Activated CD4-positive, alpha-beta T cell treated with anti-CD3 and anti-CD28 coated beads, Interleukin-2, amount 50 U/mL, for 16 hours (primary cell): ENCODE measurements around the gene CADM3.

Experiments
- DNase-seq: peaks from one replicate; pipeline ENCODE4 v3.0.0-alpha.2; 2020

The CADM3 gene

DNA sequence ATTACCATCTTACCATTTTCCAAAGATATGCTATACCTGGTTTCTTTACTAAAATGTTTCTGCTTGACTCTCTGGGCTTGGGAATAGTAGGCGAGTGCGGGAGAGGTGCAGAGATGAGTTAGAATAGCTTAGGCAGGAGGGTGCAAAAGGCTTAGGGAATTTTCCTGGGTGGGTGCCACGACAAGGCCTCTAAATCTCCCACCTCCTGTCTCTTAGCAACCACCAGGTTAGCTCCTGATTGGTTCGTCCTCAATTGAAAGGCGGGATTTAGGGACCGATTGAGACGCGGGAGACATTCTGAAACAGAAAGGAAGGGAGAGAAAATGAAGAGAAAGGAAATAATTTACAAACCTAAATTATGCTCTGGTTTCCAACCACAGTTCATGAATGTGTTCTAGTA, 36.4 kb downstream of the CADM3 start:
- no peak for DNase-seq

DNA sequence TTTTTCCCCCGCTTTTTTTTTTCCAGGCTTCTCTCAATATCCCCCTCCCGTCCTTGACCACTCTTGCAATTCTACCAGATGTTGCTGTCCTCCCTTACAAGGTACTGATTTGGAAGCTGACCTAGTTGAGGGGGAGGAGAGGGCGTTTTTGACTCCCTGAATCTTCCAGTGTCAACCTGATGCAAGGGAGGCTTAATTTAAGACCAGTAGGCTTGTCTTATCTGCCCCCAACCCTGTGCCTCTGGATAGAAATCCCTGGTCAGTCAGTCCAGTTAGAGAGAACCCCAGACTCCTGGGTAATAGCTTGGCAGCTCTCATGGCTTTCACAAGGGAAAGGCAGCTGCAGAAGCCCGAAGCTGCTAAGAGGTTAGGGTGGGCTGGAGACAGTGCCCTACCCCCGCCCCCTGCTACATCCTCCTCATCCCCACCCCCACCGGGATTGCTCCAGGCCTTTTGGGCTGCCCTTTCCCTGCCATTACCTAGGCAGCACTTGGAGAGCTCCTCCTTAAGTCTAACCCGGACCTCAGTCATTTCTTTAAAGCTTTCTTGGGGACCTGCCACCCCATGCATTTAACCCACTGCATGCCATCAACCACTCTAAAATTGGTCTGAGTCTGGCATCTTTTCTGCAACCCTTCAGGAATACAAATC, 36.9 kb downstream of the CADM3 start:
- no peak for DNase-seq

DNA sequence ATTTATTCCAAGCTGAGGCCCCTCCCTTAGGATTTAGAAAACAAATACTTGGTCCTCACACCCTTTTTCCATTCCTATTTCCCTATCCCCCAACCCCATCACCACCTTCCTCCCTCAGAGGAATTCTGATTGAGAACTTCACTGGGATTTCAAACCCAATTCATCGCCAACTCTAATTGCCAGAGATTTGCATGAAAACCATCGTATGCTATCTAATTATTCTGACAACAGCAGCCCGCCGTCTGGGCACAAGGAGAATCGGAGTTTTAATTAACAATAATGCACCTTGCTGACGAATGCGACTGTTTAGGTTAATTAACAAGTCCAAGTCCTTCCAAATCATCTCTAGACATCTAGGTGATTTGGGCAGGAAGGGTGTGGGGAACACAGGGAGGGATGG, 37.6 kb downstream of the CADM3 start:
- no peak for DNase-seq

DNA sequence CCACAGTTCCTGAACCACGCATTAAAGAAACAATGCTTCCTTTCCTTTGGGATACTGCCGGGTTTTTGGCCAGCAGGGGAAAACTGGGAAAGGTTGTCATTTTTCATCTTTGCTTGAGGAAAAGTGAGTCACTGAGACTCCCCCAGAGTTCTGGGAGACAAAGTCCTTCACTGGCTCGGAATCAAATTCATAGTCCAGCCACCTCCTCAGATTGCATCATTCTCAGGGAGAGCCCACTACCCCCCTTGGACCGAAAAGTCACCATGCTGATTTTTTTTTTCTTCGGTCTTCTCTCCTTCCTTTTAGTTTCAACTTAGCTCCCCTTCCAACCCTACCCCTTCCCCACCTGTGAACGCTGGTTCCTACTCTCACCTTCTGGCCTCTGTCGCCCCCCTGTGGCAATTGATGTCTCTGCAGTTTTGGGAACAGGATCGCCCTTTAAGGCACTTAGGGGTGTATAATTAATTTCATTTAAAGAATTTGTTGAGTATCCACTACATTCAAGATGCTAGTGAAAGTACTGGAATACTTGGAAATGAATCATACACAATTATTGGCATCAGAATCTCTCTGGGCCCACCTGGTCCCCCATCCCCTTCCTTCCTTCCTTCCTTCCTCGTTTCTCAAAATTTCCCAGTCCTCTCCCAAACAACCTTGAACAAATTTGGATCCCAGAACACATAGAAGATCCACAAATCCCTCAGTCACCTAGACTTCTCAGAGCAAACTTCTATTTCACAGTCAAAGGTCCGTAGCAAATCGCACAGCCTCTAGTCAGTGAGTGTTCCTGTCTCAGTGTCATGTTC, 40.1 kb downstream of the CADM3 start:
- DNase-seq = peak; percentile 57

DNA sequence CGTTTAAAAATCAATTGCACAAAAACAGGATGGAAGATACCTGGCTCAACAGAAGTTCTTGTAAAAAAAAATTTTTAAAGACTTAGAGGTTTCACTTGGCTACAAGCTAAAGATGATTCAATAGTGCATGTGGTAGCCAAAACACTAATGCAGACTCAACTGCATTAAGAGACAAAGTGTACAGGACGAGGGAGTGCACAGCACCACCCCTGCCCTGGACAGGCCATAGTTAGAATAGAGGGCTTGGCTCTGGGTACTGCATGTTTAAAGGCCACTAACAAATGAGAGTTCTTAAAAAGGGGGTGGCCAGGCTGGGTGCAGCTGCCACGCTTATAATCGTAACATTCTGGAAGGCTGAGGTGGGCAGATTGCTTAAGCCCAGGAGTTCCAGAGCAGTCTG, 41.2 kb downstream of the CADM3 start:
- DNase-seq = no peak

DNA sequence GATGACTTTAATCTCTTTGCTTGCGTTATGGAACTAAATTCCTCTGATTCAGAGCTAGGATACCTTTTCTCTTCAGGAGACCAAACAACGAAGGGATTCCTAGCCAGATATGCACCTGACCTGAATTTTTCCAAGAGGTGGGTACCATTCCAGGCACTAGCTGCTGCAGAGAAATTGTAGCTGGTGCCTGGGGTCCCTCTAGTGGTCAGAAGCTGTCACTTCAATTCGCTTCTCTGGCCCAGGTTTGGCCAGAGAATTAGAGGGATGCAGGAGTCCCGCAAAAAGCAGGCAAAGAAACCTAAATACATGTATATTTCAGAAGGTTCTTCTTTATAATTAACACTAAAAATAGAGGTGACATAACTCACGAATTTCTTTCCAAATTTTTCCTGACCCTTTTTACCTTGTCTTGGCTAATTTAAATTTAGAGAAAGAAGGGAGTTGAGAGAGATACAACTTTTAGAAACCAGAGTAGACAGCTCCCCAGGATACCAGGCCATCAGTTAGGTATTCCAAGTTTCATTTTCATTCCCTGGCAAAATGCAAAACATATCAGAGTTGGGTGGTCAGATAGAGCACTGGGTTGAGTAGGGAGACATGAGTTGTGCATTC, 42.8 kb downstream of the CADM3 start:
- peak; percentile 45 for DNase-seq

DNA sequence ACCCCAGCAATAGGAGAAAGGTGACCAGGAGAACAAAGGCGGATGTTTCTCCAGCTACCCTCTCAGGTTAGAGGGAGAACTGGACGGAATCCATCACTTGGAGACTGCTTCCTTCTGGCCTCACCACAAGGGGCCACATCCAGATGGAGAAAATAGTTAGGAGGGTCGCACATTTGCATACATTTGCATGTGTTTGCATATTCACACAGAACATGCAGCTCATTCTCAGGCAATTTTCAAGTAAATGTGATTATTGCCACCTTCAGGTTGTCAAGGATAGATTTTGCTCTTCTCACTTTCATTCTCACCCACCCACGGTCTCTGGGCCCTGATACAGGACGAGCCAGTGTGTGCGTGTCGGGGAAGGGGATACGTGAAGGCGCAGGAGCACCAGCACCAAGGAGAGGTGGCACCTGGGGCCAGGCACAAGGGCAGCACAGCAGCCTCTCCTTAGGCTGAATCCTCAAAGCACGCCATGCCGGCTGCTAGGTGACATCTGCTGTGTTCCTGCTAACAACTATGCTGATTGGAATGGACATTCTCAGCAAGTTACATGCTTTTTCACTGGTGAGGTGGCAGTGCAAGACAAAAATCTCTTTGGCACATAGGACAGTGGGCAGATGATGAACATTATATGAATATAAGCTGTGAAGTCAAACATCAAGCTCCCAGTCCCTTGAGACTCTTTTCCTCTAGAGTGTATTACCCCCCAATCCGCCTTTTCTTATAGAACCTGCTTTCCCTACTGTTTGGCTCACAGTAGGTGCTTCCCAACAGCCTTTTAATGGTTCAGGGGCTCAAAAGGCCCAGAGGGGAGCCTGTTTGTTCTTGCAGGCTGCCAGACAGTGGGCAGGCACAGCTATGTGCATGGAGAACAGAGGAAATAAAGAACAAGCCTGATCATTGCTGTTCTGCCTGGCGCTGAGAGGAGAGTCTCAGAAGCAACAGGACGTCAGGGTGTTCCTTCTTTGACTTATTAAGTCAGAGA, 47.5 kb downstream of the CADM3 start:
- no peak for DNase-seq

DNA sequence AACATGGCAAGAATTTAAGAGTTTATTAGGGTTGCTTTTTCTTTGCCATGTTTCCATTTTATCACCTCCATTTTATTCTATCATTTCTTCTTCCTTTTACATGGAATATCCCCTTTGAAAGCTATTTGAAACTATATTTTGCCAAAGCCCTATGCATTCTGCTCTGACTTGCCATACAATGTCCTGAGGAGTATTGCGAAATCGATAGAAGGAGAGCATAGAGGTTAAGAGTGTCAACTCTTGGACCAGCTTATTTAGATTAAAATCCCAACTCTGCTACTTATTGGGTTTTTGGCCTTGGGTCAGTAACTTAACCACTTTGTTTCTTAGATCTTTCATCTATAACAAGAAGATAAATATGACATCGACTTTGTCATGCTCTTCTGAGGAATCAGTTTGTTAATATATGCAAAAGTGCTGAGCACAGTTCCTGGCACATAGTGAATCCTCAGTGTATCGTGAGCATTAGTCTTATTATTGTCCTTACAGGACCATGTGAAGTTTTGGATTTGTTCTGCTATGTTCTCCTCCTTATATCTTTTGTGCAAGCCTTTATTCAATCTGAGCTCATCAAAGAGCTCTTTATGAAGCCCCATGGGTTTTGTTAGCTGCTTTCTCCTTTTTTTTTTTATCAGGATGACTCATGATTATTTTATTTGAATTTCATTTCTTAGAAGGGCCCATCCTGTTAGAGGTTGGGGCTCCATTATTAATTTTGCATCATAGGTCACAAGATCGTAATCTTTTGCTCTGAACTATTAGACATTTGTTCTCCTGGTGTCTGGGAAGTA, 50.9 kb downstream of the CADM3 start:
- DNase-seq = no peak

DNA sequence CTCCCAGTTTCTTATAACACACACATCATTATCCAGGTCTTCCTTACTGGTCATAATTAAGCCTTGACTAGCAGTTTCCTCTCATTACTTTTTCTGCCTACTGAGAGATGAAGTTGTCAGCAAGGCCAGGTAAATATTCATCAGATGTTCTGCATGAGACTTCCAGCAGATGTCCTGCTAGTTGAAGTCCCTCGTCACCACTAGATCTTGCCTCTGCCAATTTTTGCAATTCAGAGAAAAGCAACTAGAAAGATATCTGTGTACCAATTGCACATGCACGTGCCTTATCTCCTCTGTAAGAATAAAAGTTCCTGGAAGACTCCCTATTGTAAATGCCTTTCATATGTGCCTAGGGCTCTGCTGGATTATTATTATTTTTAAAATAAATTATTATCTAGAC, 51.6 kb downstream of the CADM3 start:
- DNase-seq = no peak

DNA sequence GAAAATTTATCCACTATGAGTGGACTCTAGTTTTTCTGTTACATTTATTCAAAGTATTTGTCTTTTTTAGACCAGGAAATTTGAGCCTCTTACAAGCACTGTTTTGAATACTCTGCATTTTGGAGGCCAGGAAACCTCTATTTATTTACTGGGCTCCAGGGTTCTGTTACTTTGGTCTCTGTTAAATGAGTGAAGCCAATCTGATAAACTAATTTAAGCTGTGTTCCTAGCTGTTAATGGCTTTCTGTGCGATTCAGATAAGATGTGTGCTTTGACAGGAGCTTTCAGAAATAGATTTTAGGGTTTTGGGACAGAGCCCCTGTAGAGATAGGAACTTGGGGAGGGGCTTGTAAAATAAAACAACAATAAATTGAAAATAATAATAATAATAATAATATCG, 57.1 kb downstream of the CADM3 start:
- no peak for DNase-seq

DNA sequence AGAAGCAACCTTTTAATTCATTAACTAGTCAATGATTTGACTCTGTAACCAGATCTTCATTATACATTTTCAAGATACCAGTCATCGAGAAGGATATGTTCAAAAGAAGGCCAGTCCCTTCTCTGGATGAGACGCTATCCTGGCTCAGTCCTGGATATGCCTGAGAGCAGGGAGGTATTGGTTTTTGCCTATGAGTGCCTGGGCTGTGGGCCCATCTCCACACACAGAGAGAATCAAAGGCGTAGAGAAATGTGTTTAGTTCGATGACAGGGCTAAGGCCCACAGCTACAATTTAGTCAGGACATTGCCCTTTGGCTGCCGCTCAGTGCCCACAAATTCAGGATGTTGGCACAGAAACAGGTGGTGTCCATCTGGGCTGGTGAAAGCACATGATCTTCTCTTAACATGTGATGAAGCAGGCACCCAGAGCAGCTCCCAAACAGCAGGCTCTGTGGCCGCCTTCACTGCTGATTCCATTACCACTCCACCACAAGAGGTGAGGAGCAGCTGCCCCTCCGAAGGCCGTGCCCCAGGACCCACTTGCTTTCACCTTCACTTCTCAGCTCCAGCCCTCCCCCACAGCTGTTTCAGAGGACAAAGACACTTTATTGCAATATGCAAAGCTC, 58.0 kb downstream of the CADM3 start:
- DNase-seq = no peak

DNA sequence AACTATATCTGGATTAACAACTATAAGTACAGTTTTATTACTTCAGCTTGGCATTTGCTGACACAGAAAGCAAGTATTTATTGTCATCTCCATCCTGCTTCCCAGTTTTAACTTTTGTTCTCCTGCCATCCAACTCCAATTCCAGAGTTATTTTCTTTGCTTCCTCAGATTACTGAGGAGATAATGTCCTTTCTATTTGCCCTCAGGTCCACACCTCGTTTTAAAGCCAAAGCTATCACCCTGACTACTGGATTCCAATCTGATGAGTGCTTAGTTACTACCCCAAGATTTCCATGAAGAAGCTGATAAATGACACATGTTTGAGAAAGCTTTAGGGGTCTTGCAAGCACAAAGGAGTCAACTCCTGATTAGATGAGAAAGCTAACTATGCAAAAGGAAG, 58.5 kb downstream of the CADM3 start:
- DNase-seq = no peak

DNA sequence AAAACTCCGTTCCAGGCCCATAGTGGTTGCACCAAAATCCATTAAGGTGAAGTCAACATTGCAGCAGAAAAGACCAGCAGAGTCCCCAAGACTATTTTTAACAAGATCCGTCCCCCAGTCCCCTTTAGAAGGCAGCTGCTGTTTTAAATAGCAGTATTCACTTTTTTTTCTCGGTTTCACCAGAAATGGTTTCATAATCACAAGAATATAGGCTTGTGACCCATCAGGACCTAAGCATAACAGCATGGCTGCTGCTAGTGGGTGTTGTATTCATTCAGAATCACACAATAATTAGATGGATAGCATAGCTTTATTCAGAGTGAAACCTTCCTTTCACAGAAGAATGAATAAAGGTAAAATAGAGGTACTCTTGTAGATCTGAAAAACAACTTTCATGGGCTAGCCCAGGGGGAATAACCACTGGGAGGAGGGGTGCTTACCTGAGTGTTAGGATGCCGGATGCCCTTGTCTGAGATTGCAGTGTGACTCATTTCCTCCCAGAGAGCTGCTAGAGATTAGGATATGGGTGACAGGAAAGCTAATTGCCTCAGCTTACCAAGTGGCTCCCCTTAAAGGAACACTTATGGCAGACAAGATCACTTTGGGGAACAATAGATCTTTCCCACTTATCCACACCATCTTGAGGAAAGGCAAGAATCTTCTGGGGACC, 68.3 kb downstream of the CADM3 start:
- peak; percentile 28 for DNase-seq

DNA sequence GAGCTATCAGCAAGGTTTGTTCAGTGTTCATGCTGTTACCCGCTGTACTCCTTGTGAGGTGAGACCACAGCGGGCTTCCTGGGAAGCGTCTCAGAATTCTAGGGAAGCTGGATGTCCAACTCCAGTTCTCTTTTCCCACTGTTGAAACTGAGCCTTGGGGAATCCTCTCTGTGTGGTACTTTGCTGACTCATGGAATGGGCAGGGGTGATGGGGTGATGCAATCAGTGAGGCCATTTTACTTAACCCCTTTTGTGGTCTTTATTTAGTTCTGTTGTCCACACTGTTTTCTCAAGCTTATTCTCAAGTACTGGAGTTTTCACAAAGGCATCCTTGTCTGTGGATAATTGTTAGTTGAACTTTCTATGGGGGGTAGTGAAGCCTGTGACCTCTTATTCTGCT, 75.9 kb downstream of the CADM3 start:
- DNase-seq = no peak

DNA sequence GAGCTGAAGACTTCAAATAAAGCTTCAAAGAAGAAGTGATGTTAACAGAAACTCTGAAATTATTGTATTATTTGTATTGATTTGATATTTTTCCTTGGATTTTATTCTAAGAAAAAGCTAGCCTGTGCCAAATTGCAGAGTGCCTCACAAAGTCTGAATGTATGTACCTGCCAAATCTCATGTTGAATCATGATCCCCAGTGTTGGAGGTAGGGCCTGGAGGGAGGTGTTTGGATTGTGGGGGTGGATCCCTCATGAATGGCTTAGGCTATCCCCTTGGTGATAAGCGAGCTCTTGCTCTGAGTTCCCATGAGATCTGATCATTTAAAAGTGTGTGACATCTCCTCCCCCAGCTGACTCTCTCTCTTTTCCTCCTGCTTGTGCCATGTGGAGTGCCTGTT, 76.9 kb downstream of the CADM3 start:
- DNase-seq = no peak

DNA sequence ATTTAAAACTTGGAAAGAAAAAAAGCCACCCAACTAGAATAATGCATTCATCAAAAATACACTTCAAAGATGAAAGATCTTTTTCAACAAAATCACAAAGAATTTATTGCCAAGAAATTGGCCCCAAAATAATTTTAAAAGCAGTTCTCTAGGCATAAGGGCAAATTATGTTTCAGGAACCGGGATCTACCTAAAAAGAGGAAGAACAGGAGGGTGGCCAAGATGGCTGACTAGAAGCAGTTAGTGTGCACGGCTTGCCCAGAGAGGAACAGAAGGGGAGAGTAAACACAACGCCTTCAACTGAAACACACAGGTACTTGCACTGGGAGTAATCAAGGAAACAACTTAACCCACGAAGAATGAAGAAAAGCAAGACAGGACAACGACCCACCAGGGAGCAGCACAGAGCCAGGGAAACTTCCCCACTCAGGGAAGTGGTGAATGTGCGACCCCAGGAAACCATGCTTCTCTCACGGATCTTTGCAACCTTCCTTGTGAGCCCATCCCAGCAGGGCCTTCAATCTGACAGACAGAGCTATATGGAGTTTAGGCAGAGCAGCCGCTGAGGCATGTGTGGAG, 79.3 kb downstream of the CADM3 start:
- no peak for DNase-seq
